ENCODE results near the gene TGFBR2.
"Not testable (repeated sequence)": the region's sequence is repeated elsewhere in the genome, so short reads cannot be mapped to it uniquely, and the experiment has no call there.

The TGFBR2 gene

DNA sequence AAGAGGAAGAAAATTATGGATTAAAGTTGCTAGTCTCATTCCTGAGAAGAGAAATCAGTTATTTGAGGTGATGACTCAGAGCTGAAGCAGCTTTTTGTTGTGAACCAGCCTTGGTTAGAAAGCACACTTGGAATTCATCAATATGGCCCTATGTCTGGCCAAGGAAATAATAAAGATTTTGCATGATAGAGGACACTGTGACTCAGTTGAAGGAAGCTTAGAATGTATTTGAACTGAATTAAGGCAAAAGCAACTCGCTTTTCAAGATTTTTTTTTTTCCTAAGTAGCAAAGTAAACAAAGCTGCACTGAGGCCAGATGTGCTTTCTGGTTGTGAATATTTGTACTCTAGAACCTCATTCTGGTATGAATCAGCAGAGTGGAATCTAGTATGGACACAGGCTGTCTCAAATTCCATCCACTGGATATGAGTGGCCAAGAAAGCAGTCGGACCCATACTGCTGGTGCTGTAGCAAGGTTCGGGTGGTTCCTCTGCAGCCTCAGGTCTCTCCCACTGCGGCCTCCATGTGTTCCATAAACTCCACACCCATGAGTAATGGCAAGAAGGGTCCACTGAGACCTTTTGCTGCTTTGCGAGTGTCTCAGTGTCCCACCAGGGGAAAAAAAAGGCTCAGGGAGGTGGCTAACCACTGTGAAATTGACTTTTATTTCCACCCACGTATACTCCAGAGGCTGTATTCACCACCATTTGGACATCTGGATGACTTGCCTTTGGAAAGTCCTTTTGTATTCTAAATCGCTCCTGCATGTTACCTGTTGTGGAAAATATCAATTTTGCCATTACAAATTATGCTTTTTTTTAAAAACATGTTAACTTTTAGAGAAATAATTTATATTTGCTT, 53.1 kb downstream of the TGFBR2 start:
- no peak for DNase-seq

DNA sequence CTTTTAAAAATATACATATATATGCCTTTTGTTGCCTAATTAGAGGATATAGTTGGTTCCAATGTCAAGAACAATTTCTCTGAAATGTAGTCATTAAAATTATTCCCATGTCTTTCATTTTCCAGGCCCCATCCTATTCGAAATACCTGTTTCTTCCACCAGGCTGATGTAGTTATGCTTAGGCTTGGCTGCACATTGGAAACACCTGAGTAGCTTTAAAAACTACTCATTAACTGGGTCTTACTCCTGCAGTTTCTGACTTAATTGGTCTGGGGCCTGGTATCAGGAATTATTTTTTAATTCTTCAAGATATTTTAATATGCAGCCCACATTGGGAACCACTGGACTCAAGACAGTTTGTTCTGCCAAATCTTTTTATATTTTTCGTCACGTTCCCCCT, 53.7 kb downstream of the TGFBR2 start:
- no peak for DNase-seq

DNA sequence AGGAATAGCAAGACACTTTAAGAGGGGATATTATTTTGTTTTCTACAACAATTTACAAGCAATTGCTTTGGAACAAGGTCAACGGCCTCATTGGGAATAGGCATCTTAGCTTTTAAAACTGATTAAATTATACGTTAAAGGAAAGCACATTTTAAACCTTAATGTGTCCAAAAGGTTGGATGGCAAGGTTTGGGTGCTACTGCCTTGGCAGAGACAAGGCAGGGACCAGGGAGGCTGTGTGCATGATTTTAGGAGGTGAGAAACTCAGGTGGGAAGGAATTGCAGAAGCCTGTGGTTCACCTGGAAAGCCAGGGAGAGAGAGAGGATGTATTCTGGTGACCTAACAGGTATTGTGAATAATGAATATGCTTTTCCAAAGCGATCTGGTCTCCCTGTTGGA, 54.3 kb downstream of the TGFBR2 start:
- no peak for DNase-seq

DNA sequence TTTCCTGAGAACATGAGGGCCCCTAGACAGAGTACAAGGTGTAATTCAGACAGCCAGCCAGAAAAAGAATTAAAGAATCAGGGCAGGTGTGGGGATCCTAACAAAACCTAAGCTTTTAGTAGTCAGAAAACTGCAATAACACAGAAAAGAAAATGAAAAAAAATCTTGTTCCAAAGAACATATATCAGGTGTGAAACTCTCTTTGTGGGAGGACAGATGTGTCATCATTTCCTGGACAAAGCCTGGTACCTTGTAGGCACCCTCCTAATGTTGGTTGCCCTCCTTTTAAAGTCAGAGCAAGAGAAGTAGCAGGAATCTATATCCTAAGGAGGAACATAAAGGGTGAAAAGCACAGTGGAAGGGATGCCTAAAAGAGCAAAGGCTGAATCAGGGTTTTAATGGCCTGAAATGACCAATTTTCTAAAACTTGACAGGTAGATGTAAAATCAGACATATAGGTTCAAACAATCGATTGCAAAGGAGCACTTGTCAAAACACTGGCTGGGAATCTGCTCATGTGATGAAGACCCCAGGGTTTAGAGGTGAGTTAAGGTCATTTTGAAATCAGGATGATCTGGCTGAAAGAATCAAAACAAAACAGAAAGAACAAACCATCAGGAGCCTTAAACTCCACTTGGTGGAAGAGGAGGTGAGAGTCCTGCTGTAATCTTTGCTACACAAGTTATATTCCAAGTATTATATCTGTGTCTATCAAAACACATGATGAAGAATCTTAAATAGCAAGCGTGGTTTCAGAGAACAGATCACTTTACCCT, 54.9 kb downstream of the TGFBR2 start:
- DNase-seq, result no peak

DNA sequence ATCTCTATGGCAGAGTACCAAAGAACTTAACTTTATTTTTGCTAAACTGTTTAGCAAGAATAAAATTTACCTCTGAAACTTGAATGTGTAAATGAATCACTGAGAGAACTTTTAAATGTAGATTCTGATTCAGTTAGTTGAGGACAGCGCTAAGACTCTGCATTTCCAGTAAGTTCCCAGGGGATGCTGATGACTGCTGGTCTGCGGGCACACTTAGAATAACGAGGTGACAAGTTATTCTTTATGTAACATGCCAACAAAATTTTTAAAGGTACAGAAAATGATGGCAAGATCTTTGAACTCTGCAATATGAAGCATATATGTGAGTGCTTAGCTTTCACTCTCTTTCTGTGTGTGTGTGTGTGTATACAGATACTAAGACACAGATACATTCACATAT, 56.4 kb downstream of the TGFBR2 start:
- no peak for DNase-seq

DNA sequence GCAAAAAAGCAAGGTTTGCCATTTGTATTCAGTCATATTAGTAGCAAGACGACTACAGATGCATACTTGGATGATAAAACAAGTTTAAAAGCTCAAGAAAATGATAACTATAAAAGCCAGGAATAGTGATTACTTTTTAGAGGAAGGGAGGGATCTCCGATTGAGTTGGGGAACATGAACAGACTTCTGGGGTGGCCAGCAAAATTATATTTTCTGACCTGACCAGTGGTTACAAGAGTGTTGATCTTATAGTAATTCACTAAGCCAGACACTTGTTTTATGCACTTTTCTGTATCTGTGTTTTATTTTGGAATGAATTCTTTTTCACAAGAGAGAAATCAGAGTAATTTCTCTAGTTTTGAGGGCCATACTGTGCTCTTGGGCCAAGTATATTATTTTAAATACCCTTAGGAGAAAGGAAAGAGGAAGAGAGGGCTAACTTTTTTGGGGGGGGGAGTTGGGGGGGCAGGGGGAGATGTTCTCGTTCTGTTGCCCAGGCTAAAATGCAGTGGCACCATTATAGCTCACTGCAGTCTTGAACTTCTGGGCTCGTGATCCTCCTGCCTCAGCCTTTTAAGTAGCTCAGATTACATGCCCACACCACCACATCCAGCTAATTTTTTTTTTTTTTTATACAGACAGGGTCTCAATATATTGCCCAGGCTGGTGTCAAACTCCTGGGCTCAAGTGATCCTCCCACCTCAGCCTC, 57.3 kb downstream of the TGFBR2 start:
- no peak for DNase-seq

DNA sequence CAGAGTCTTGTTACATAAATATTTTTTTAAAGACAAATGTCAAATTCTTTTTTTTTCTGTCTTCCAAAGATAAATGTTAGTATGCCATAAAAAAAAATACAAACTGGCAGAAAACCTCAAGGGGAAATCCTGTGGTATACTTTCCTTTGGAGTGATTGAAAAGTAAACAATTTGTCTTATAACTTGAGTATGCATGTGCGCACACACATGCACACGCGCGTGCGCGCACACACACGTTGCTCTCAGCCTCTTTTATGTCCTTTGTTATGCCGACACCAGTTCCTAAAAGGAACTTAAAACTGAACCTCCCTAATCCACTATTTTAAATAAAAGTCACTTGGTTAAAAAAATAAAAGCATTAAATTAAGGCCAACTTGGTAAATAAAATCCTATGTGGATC, 58.1 kb downstream of the TGFBR2 start:
- DNase-seq, result no peak

DNA sequence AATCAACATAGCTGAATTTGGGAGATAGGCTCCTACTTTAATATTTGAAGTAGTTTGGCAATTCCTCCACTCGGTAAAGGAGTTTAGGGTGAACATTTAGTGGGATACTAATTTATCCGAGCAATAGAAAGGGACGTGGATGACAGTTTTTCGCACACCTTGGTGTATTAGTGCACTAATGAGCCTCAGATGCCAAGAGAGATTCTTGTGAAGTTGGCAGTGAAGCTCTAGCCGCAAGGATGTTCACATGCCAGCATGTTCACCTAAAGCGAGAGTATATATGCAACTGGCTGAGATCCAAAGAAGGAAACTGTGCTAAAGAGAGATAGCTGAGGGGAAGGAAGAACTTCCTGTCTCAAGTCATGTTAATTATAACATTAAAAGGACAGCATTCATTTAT, 58.5 kb downstream of the TGFBR2 start:
- no peak for DNase-seq

DNA sequence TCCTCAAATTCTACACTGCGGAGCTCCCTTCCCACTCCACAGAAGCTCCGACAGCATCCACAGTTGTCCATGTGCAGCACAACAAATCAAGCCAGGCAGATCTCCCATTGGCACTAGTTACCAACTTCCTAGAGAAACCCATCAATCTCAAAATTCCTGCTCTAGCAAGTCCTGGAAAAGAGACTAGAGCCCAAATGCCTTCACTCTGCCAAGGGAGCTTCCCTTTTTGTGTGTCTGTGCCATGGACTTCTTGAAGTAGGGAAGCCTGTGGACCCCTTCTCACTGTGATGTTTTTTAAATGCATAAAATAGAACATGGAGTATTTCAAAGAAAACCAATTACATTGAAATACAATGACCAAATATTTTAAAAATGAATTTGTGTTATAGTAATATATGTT, 59.1 kb downstream of the TGFBR2 start:
- DNase-seq, result no peak

DNA sequence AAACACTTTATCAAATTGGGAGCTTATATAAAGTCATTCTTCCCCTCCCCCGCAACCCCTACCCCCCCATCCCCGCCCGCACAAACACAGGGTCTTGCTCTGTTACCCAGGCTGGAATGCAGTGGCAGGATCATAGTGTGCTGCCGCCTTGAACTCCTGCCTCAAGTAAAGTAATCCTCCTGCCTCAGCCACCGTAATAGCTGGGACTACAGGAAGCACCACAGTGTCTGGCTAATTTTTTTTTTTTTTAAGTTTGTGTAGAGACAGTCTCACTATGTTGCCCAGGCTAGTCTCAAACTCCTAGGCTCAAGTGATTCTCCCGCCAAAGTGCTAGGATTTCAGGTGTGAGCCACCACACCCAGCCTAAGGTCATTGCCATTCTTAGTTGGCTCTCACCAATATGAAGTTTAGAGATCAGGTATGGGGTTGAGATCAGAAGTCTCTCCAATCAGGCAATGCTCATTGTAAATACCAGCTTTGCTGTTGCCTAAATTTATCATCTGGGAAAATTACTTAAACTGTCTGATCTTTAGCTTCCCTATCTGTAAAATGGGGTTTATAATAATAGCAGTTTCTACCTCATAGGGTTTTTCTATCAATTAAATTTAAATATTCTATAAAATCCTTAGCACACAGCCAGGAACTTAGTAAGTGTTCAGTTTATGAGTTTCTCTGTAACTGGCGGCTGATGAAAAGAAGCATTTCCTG, 60.3 kb downstream of the TGFBR2 start:
- no peak for DNase-seq

DNA sequence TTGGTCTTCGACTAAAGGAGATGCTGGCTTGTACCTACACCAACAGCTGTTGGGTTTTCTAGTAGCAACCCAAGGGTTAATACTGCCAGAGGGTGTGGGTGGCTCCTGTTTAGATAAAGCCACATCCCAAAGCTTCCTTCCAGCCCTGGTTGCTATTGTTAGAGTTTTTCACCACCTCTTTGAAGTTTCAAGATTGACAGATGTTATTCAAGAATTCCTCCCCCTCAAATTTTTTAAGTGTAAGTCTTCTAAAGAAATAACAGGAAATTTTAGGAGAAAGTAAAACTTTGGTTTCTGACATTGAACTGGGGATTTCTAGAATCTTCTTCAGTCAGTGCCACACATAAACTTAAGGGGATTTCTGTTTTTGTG, 60.9 kb downstream of the TGFBR2 start:
- no peak for DNase-seq

DNA sequence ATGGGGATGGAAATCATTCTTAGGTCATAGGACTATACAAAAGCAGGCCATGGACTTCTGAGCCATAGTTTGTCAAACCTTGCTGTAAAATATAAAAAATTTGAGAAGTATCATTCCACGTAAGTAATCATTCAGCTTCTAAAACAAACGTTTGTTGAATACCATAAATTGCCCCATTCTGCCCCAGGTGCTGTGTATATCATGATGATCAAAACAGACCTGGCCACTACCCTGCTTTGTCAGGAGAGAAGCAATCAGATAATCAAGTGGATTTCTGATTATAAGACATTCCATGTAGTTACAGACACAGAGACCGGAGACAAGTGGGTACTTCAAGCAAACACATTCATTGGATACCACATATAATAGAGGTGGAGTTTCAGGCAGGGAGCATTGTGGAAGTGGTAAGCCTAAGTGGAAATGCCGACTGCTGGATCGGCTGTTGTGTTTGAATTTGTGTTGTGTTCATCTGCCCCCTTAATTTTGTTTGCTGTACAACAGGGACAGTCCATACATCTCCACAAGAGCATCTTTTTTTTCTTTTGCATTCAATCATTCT, 61.7 kb downstream of the TGFBR2 start:
- DNase-seq, result no peak

DNA sequence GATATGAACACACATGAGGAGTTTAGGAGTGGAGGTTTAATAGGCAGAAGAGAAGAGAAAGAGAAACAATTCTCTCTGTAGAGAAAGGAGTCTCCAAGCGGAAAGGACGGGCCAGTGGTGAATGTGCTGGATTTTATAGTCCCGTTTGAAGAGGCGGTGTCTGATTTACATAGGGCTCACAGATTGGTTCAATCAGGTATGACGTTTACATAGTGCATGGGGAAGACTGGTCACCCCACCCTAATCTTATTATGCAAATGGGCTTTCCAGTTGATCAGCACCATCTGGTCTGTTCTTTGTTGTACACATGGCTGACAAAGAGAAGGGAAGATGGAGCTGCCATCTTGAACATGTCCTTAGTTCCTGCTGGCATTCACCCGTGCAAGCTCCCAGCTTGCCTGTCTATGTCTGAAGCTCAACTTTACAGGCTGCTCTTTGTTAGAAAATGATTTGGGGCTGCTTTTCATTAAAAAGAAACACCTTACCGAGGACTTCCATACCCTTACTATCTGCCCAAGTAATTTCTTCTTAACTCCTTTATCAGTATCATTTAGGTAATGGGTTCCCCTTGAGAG, 63.0 kb downstream of the TGFBR2 start:
- not testable (repeated sequence) for DNase-seq

DNA sequence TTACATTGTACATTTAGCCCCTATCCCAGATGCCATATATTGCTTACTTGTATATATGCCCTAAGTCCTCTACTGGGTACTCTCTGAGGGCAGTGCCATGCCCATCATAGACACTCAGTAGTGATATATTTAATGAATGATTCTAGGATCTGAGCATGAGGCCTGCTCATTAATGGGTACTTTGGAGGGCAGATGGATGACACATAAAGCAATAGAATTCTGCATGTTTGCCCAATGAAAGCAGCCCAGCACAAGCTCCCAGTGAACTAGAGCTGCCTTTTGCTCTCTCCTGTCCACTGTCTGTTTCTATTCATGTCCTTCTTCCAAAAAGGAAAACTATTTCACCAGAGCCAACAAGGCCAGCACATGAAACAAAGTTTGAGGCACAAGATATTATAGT, 63.9 kb downstream of the TGFBR2 start:
- no peak for DNase-seq

DNA sequence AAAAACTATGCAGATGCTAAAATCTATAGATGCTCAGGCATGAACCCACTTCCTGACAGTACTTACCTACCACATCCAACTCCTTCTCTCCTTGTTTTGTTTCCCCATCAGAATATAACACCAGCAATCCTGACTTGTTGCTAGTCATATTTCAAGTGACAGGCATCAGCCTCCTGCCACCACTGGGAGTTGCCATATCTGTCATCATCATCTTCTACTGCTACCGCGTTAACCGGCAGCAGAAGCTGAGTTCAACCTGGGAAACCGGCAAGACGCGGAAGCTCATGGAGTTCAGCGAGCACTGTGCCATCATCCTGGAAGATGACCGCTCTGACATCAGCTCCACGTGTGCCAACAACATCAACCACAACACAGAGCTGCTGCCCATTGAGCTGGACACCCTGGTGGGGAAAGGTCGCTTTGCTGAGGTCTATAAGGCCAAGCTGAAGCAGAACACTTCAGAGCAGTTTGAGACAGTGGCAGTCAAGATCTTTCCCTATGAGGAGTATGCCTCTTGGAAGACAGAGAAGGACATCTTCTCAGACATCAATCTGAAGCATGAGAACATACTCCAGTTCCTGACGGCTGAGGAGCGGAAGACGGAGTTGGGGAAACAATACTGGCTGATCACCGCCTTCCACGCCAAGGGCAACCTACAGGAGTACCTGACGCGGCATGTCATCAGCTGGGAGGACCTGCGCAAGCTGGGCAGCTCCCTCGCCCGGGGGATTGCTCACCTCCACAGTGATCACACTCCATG, 65.3 kb downstream of the TGFBR2 start:
- no peak for DNase-seq

DNA sequence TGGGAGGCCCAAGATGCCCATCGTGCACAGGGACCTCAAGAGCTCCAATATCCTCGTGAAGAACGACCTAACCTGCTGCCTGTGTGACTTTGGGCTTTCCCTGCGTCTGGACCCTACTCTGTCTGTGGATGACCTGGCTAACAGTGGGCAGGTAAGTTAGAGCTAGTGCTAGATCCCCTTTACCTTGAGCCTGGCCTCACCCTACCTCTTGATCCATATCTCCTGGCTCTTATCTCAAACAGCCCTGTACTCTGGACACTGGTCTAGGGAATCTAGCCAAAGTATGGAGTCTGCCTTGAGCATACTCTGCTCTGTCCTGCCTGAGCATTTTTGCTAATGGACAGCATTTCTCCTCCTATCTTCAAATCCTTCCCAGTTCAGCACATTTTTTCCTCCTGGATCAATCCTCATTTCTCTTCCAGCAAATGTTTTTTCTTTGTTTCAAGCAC, 65.9 kb downstream of the TGFBR2 start:
- no peak for DNase-seq

DNA sequence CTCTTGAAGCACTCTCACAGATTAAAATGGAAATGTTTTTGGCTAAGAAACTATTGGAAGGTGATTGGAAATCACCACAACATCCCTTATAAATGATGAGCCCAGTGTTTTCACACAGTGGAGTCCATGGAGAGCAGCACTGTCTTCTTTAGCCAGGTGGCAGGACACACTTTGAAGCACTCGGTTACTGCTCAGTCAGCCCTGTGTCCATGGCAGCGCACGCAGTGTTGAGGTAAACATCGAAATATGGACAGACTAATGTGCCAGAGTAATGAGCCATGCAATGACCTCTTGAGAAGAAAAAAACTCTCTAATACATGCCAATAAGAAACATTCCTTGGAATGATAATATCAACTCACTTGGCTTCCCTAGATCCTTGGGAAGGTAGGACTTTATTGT, 66.6 kb downstream of the TGFBR2 start:
- DNase-seq, result no peak

DNA sequence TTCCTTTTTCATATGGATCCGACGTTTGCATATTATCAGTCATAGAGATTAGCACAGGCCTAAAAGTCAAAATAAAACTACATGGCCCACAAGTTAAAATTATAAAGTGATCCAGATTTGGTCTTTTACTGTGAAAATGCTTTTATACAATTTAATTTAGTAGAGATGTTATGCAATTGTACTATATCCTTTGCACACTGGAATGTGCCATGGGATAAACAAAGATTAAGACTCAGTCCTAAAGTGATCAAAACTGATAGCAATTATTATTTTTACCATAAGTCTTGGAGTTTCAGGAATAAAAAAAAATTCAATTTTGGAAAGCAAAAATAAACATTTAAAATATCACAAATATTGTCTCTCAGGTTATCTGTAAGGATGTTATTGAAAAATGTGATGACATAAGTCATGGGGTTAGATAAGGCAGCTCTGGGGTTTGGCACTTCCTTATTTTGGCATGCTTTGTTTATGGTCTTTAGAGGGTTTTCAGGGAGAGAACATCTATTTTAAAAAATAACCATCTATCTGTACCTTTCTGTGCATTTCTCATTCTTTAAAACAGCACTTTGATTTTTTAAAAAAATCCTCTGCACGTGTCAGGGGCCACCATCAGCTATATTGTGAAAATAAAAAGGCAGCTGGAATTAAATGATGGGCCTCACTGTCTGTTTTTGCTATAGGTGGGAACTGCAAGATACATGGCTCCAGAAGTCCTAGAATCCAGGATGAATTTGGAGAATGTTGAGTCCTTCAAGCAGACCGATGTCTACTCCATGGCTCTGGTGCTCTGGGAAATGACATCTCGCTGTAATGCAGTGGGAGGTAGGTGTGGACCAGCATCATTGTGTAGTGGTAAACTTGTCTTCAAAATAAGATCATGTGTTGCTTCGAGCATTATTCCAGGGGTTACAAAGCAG, 67.3 kb downstream of the TGFBR2 start:
- DNase-seq, result no peak

DNA sequence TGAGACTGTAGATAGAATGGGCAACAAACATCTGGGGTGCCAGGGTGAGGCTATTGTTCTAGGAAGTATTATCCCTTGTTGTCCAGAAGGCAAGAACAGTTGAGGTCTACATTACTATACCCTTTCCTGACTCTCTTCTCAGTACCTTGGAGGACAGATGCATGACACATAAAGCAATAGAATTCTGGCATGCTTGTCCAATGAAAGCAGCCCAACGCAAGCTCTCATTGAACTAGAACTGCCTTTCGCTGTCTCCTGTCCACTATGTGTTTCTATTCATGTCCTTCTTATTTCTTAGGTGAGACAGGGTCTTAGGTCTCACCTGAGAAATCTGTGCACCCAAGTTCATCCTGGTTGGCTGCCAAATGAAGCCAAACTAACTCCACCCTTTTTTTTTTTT, 68.6 kb downstream of the TGFBR2 start:
- DNase-seq, result no peak

DNA sequence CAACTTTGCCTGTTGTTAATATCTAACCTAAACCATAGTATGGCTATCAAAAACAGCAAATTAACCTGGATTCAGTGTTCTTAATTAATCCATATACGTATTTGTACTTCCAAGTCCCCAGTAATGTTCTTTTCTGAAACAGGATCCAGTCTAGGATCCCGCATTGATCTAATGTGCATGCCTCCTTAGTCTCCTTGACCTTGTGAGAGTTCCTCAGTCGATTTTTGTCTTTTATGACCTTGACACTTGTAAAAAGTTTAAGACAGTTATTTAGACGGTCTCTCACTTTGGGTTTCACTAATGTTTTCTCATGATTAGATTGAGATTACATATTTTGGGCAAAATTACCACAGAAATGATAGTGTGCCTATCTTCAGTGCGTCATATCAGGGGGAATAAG, 69.4 kb downstream of the TGFBR2 start:
- DNase-seq, result no peak
